BLaER1 treated with 17β-estradiol and CSF1 and Interleukin-3, amounts not matched to agents 10 nM and 100 nM (cell line): Measurements from ENCODE around the gene FANCE.
"Not testable (repeated sequence)": the region's sequence is repeated elsewhere in the genome, so short reads cannot be mapped to it uniquely, and the experiment has no call there.

Experiments used
- H3K27ac ChIP-seq, 11 experiments: shearing (Covaris generic); formaldehyde crosslinking; 2 replicates each; pipeline ENCODE4 v1.8.1; 2022
- H3K27me3 ChIP-seq, 11 experiments: shearing (Covaris generic); formaldehyde crosslinking; 2 replicates each; pipeline ENCODE4 v1.8.1; 2022
- H3K36me3 ChIP-seq, 11 experiments: shearing (Covaris generic); formaldehyde crosslinking; 2 replicates each; pipeline ENCODE4 v1.8.1; 2022
- H3K4me1 ChIP-seq, 10 experiments: shearing (Covaris generic); formaldehyde crosslinking; 2 replicates each; pipeline ENCODE4 v1.8.1; 2022
- H3K4me2 ChIP-seq, 11 experiments: shearing (Covaris generic); formaldehyde crosslinking; 2 replicates each; pipeline ENCODE4 v1.8.1; 2022
- H3K4me3 ChIP-seq, 10 experiments: shearing (Covaris generic); formaldehyde crosslinking; 2 replicates each; pipeline ENCODE4 v1.8.1; 2022
- H3K9ac ChIP-seq, 11 experiments: shearing (Covaris generic); formaldehyde crosslinking; 2 replicates each; pipeline ENCODE4 v1.8.1; 2022
- H3K9me3 ChIP-seq, 11 experiments: shearing (Covaris generic); formaldehyde crosslinking; replicated peaks in 1 of 11; 2 replicates each; pipeline ENCODE4 v1.8.1; 2022
- H4K20me1 ChIP-seq, 11 experiments: shearing (Covaris generic); formaldehyde crosslinking; 2 replicates each; pipeline ENCODE4 v1.8.1; 2022
- Cebpa-rat ChIP-seq, 11 experiments: shearing (Covaris generic); IDR thresholded peaks; 2 replicates each; pipeline ENCODE4 v1.8.1; 2022

FANCE gene

DNA sequence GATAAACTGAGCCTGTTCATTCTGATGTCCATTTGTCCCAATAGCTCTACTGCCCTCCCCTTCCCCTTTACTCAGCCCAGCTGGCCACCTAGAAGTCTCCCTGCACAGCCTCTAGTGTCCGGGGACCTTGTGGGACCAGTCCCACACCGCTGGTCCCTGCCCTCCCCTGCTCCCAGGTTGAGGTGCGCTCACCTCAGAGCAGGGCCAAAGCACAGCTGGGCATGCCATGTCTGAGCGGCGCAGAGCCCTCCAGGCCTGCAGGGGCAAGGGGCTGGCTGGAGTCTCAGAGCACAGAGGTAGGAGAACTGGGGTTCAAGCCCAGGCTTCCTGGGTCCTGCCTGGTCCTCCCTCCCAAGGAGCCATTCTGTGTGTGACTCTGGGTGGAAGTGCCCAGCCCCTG lies 24.7 kb upstream of the FANCE start:
- Histone ChIP-seq H4K20me1 (0 out of 22 replicates have a peak, but pooled peaks cover 0 to under 1% (median 0%) of the 10 kb centered on the region in 11 experiments), H3K9ac (no peak overlapping the region), H3K27ac (peak overlapping the region in 8 of 11 experiments; percentile 27 to 88 (median 82); a peak in 13 of 22 replicates), H3K27me3 (no peaks in the 10 kb centered on the region), H3K4me1 (peaks cover 30 to 45% (median 40%) of the 10 kb centered on the region in 10 experiments), H3K4me2 (peak overlapping the region in 7 of 11 experiments; percentile 84 to 98 (median 92); a peak in 9 of 22 replicates), H3K4me3 (peak overlapping the region in 2 of 10 experiments; percentile 16 to 41; a peak in 2 of 20 replicates), H3K9me3 (peaks cover 34 to 43% (median 36%) of the 10 kb centered on the region in 11 experiments), H3K36me3 (peaks cover 29 to 77% (median 60%) of the 10 kb centered on the region in 11 experiments)
- no peak for TF ChIP-seq Cebpa-rat (IDR thresholded peaks at IDR 0.05)

- Histone ChIP-seq H3K4me2 (peak overlapping the region in 1 of 11 experiments; percentile 97; a peak in 4 of 22 replicates), H3K36me3 (peaks cover 27 to 73% (median 56%) of the 10 kb centered on the region in 11 experiments), H3K9me3 (peaks cover 34 to 43% (median 36%) of the 10 kb centered on the region in 11 experiments), H3K9ac (no peak overlapping the region), H3K27ac (peak overlapping the region in 4 of 11 experiments; percentile 80 to 88 (median 85); a peak in 6 of 22 replicates), H3K4me3 (peak overlapping the region in 5 of 10 experiments; percentile 21 to 41 (median 28); a peak in 4 of 20 replicates), H4K20me1 (no peaks in the 10 kb centered on the region), H3K4me1 (peaks cover 30 to 45% (median 40%) of the 10 kb centered on the region in 10 experiments), H3K27me3 (no peaks in the 10 kb centered on the region)
- TF ChIP-seq Cebpa-rat (IDR thresholded peaks at IDR 0.05) = no peak
These were observed 24.3 kb upstream of the FANCE start for GRCh38 chr6:35427851-35428321.

- Histone ChIP-seq H3K4me1 (peaks cover 30 to 42% (median 39%) of the 10 kb centered on the region in 10 experiments), H3K27me3 (no peaks in the 10 kb centered on the region), H3K4me2 (no peak overlapping the region), H3K9ac (no peak overlapping the region), H3K9me3 (peaks cover 34 to 43% (median 36%) of the 10 kb centered on the region in 11 experiments), H3K36me3 (peaks cover 25 to 66% (median 50%) of the 10 kb centered on the region in 11 experiments), H3K27ac (no peak overlapping the region), H3K4me3 (peak overlapping the region in 7 of 10 experiments; percentile 12 to 33 (median 23); a peak in 7 of 20 replicates), H4K20me1 (no peaks in the 10 kb centered on the region)
- no peak for TF ChIP-seq Cebpa-rat (IDR thresholded peaks at IDR 0.05)
These were observed 23.6 kb upstream of the FANCE start for GRCh38 chr6:35428421-35429149.

DNA sequence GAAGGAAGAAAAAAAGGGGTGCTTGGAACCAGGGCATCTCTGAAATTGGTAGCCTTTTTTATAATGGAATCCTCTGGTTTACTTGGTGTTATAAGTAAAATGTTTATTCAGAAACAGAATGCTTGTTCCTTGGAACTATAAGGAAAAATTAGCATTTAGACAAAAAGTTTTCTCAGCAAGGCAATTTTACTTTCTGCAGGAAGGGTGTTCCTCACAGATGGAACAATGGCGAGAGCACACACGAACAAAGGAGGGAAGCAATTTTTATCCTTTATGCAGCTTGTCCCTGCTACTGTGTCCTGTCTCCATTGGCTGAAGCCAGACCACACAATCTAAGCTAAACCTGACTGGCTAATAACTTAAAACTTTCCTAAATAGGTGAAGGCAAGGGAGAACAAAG lies 22.7 kb upstream of the FANCE start:
- TF ChIP-seq Cebpa-rat (IDR thresholded peaks at IDR 0.05) = no peak
- peaks cover 28 to 33% (median 31%) of the 10 kb centered on the region in 10 experiments for H3K4me1 ChIP-seq
- no peak overlapping the region for H3K4me2 ChIP-seq
- H3K4me3 ChIP-seq = peak overlapping the region in 5 of 10 experiments; percentile 12 to 28 (median 21); a peak in 5 of 20 replicates
- peaks cover 16 to 57% (median 41%) of the 10 kb centered on the region in 11 experiments for H3K36me3 ChIP-seq
- H3K9ac ChIP-seq = no peak overlapping the region
- no peaks in the 10 kb centered on the region for H3K27me3 ChIP-seq
- no peaks in the 10 kb centered on the region for H4K20me1 ChIP-seq
- peaks cover 34 to 43% (median 36%) of the 10 kb centered on the region in 11 experiments for H3K9me3 ChIP-seq
- H3K27ac ChIP-seq = no peak overlapping the region

DNA sequence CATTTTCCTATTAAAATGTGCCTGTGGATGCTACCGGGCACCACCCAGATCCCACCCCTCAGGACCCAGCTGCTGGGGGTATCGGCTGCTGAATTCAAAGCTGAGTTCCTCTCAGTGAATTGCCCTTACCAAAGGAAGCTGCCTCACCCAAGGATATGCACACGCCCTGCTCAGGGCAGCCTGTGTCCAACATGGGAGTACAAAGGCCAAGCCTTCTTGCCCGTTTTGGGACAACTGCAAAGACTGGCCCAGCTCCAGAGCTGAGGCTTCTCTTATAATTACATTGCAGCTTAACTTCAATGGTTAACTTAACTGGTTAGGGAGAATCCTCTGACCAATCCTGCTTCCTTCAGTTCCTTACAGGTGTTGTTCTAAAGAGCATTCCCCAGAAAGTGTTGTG lies 19.8 kb upstream of the FANCE start:
- Histone ChIP-seq H3K27ac (no peak overlapping the region), H3K9ac (no peak overlapping the region), H3K27me3 (no peaks in the 10 kb centered on the region), H3K4me2 (no peak overlapping the region), H3K4me3 (no peak overlapping the region), H3K9me3 (peaks cover 32 to 34% (median 32%) of the 10 kb centered on the region in 11 experiments), H3K4me1 (peaks cover 0 to 5% (median 3%) of the 10 kb centered on the region in 10 experiments; a peak in 13 of 20 replicates), H4K20me1 (no peaks in the 10 kb centered on the region), H3K36me3 (peaks cover 14 to 32% (median 24%) of the 10 kb centered on the region in 11 experiments)
- no peak for TF ChIP-seq Cebpa-rat (IDR thresholded peaks at IDR 0.05)

DNA sequence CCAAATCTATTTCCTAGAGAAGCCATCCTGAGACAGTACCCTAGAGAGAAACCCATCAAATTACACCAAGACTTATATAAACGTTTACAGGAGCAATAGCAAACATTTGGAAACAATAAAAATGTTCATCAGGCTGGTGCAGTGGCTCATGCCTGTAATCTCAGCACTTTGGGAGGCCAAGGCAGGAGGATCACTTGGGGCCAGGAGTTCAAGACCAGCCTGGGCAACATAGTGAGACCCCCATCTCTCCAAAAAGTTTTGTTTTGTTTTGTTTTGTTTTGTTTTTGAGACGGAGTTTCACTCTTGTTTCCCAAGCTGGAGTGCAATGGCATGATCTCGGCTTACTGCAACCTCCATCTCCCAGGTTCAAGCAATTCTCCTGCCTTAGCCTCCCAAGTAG lies 19.4 kb upstream of the FANCE start:
- Histone ChIP-seq H3K36me3 (peaks cover 14 to 28% (median 20%) of the 10 kb centered on the region in 11 experiments), H3K9me3 (peaks cover 28 to 30% (median 28%) of the 10 kb centered on the region in 11 experiments)
- not testable (repeated sequence) for H4K20me1 ChIP-seq, H3K27me3 ChIP-seq, H3K9ac ChIP-seq, H3K4me1 ChIP-seq, H3K4me2 ChIP-seq, H3K27ac ChIP-seq, H3K4me3 ChIP-seq

- TF ChIP-seq Cebpa-rat (IDR thresholded peaks at IDR 0.05) = no peak
- H3K9ac ChIP-seq = no peak overlapping the region
- H3K27ac ChIP-seq = no peak overlapping the region
- H3K4me3 ChIP-seq = no peak overlapping the region
- peaks cover 0 to 2% (median 0%) of the 10 kb centered on the region in 11 experiments; a peak in 6 of 22 replicates for H3K36me3 ChIP-seq
- H3K9me3 ChIP-seq = peaks cover 2 to 4% (median 3%) of the 10 kb centered on the region in 11 experiments
- no peaks in the 10 kb centered on the region for H4K20me1 ChIP-seq
- no peak overlapping the region; a peak in 1 of 22 replicates for H3K4me2 ChIP-seq
- H3K4me1 ChIP-seq = no peaks in the 10 kb centered on the region
- no peaks in the 10 kb centered on the region for H3K27me3 ChIP-seq
These were observed 16.9 kb upstream of the FANCE start for GRCh38 chr6:35435074-35435837.

DNA sequence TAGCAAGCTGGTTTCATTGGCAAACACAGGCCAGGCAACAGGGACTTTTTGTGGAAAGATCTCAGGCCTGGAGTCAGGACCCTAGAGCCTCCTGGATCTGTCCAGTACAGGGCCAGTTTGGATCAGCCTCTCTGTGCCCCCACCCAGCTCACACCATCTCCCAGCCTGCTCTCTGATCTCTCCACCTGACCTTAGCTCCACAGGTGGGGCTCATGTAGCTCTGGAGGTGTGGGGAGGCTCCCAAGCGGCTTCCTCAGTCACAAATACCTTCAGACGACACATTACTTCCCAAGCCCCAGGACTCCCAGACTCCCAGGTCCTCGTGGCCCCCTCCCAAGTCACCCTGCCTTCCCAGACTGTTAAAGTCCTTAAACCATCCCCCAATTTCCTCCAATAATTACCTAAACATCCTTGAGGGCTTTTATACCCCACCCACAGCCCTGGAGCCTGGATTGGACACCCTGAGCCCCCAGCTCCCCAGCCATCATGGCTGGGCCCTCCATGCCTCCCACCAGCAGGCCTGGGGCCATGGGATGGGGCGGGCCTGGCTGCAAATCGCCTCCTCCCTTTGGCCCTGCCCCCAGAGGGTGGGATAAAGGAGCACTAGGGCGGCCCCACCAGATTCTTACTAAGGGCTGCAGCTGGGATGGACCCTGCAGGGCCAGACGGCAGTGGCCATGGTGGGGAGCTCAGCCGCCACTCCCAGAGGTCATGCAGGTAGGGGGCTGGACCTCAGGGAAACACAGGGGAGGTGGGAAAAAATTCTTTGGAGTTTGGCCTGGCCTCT lies 15.9 kb upstream of the FANCE start:
- Histone ChIP-seq H3K9ac (no peak overlapping the region), H4K20me1 (no peaks in the 10 kb centered on the region), H3K4me2 (no peak overlapping the region; a peak in 1 of 22 replicates), H3K36me3 (no peaks in the 10 kb centered on the region), H3K9me3 (no peaks in the 10 kb centered on the region), H3K27me3 (no peaks in the 10 kb centered on the region), H3K4me1 (no peaks in the 10 kb centered on the region), H3K4me3 (no peak overlapping the region), H3K27ac (no peak overlapping the region)
- TF ChIP-seq Cebpa-rat (IDR thresholded peaks at IDR 0.05) = no peak

- not testable (repeated sequence) for H4K20me1 ChIP-seq, H3K4me3 ChIP-seq, H3K9me3 ChIP-seq, H3K4me2 ChIP-seq, H3K27me3 ChIP-seq, H3K4me1 ChIP-seq, H3K36me3 ChIP-seq, H3K9ac ChIP-seq, H3K27ac ChIP-seq
These were observed 13.6 kb upstream of the FANCE start for GRCh38 chr6:35438378-35439065.
